ENCODE measurements around the gene USP49. TPM values are rescaled to one million over a fixed set of nuclear protein-coding genes. Genes with fewer than 3 reads are reported as not detected.
A peak's percentile ranks its signal among the peaks of the same experiment; 100 is the strongest.
"Not testable (repeated sequence)": the region's sequence is repeated elsewhere in the genome, so short reads cannot be mapped to it uniquely, and the experiment has no call there.

USP49 gene
- total and polyA plus RNA-seq, 2 donors: 1.1 to 3.0 TPM

DNA sequence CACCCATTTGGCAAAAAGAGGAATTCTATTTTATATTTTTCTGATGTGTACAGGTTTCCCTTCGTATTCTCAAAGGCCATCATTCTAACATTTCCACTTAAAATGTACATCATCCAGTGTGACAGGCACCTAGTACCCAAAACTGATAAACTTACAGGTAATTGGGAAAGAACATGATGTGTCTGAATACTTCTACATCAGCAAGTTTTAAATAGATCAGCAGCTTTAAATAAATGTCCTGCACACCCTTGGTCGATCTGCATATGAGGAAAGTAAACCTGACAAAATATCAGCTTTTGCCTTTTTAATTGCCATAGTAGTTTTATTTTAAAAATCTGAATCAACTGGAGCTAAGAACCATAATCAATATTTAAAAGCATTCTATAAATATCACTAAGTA is 81.2 kb downstream of the USP49 start:
- H3K9me3 ChIP-seq (ENCODE audit: control insufficient read depth in 2 of 2, insufficient read depth in 1 of 2, low read length in 1 of 2): no peaks in the 10 kb centered on the region
- H3K27ac ChIP-seq (ENCODE audit: low read depth in 1 of 2, low read length in 1 of 2): no peak overlapping the region
- no peak overlapping the region for H3K4me3 ChIP-seq (ENCODE audit: low read length in 2 of 2)
- DNase-seq (ENCODE audit: low read depth in 6 of 9, low spot score in 9 of 9): no peak
- H3K36me3 ChIP-seq (ENCODE audit: control insufficient read depth in 2 of 2, insufficient read depth in 2 of 2, low read length in 1 of 2): peaks cover 2 to 6% of the 10 kb centered on the region in 2 donors
- H3K27me3 ChIP-seq (ENCODE audit: control insufficient read depth in 2 of 2, insufficient read depth in 1 of 2, low read length in 1 of 2): no peaks in the 10 kb centered on the region
- WGBS: 99% methylated on average over 2 of the region's 2 CpGs
- peaks cover 0 to 4% of the 10 kb centered on the region in 2 donors for H3K4me1 ChIP-seq (ENCODE audit: control insufficient read depth in 2 of 2, insufficient read depth in 2 of 2, low read length in 2 of 2)

DNA sequence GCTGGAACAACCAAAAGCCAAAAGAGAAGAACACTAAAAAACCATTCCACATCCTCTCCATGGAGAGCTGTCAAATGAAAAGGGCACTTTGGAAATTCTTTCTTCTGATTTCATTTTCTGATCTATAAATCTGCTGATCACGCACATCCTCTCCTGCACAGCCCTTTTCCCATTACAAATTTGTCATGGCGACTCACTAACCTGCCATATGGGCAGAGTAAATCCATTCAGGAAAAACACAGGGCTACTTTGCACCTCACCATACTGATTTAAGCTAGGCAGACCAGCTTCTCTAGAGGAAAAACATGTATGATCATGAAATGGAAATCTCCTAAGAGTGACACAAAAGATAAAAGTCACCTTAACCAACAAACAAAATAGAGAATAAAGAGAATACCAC is 81.7 kb downstream of the USP49 start:
- peaks cover 2 to 6% of the 10 kb centered on the region in 2 donors for H3K36me3 ChIP-seq (ENCODE audit: control insufficient read depth in 2 of 2, insufficient read depth in 2 of 2, low read length in 1 of 2)
- no peak overlapping the region for H3K27ac ChIP-seq (ENCODE audit: low read depth in 1 of 2, low read length in 1 of 2)
- no peaks in the 10 kb centered on the region for H3K9me3 ChIP-seq (ENCODE audit: control insufficient read depth in 2 of 2, insufficient read depth in 1 of 2, low read length in 1 of 2)
- no peaks in the 10 kb centered on the region for H3K27me3 ChIP-seq (ENCODE audit: control insufficient read depth in 2 of 2, insufficient read depth in 1 of 2, low read length in 1 of 2)
- peaks cover 0 to 4% of the 10 kb centered on the region in 2 donors for H3K4me1 ChIP-seq (ENCODE audit: control insufficient read depth in 2 of 2, insufficient read depth in 2 of 2, low read length in 2 of 2)
- no peak for DNase-seq (ENCODE audit: low read depth in 6 of 9, low spot score in 9 of 9)
- 97% methylated on average over 2 of the region's 2 CpGs for WGBS
- no peak overlapping the region for H3K4me3 ChIP-seq (ENCODE audit: low read length in 2 of 2)

DNA sequence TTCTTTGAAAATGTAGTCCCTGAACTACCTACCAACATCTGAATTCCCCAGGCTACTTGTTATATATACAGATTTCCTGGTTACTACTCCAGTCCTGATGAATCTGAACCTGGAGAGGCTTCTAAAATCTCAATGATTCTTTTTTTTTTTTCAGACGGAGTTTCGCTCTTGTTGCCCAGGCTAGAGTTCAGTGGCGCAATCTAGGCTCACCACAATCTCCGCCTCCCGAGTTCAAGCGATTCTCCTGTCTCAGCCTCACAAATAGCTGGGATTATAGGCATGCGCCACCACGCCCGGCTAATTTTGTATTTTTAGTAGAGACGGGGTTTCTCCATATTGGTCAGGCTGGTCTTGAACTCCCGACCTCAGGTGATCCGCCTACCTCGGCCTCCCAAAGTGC is 83.2 kb downstream of the USP49 start:
- H3K36me3 ChIP-seq (ENCODE audit: control insufficient read depth in 2 of 2, insufficient read depth in 2 of 2, low read length in 1 of 2); H3K4me3 ChIP-seq (ENCODE audit: low read length in 2 of 2); DNase-seq (ENCODE audit: low read depth in 6 of 9, low spot score in 9 of 9); H3K9me3 ChIP-seq (ENCODE audit: control insufficient read depth in 2 of 2, insufficient read depth in 1 of 2, low read length in 1 of 2); H3K27me3 ChIP-seq (ENCODE audit: control insufficient read depth in 2 of 2, insufficient read depth in 1 of 2, low read length in 1 of 2); H3K4me1 ChIP-seq (ENCODE audit: control insufficient read depth in 2 of 2, insufficient read depth in 2 of 2, low read length in 2 of 2); H3K27ac ChIP-seq (ENCODE audit: low read depth in 1 of 2, low read length in 1 of 2): not testable (repeated sequence)
- 98% methylated on average over 13 of the region's 13 CpGs for WGBS

DNA sequence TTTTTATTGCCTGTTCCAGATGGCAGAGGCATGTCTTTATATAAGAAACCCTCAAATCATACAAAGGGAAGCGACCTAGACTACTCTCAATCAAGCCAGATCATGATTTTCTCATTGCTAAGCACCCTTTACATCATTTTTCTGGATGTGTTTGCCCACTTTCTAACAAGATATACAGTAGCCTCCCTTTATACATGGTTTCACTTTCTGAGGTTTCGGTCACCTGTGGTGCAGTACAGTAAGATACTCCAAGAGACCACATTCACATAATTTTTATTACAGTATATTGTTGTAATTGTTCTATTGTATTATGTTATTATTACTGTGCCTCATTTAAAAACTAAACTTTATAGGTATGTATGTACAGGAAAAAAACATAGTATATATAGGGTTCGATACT is 84.1 kb downstream of the USP49 start:
- Histone ChIP-seq H3K36me3 (ENCODE audit: control insufficient read depth in 2 of 2, insufficient read depth in 2 of 2, low read length in 1 of 2) (peaks cover 7 to 8% of the 10 kb centered on the region in 2 donors), H3K4me3 (ENCODE audit: low read length in 2 of 2) (no peak overlapping the region), H3K4me1 (ENCODE audit: control insufficient read depth in 2 of 2, insufficient read depth in 2 of 2, low read length in 2 of 2) (peaks cover 0 to 4% of the 10 kb centered on the region in 2 donors), H3K27ac (ENCODE audit: low read depth in 1 of 2, low read length in 1 of 2) (no peak overlapping the region), H3K9me3 (ENCODE audit: control insufficient read depth in 2 of 2, insufficient read depth in 1 of 2, low read length in 1 of 2) (no peaks in the 10 kb centered on the region), H3K27me3 (ENCODE audit: control insufficient read depth in 2 of 2, insufficient read depth in 1 of 2, low read length in 1 of 2) (no peaks in the 10 kb centered on the region)
- WGBS: 98% methylated on average over 3 of the region's 3 CpGs
- no peak for DNase-seq (ENCODE audit: low read depth in 6 of 9, low spot score in 9 of 9)

DNA sequence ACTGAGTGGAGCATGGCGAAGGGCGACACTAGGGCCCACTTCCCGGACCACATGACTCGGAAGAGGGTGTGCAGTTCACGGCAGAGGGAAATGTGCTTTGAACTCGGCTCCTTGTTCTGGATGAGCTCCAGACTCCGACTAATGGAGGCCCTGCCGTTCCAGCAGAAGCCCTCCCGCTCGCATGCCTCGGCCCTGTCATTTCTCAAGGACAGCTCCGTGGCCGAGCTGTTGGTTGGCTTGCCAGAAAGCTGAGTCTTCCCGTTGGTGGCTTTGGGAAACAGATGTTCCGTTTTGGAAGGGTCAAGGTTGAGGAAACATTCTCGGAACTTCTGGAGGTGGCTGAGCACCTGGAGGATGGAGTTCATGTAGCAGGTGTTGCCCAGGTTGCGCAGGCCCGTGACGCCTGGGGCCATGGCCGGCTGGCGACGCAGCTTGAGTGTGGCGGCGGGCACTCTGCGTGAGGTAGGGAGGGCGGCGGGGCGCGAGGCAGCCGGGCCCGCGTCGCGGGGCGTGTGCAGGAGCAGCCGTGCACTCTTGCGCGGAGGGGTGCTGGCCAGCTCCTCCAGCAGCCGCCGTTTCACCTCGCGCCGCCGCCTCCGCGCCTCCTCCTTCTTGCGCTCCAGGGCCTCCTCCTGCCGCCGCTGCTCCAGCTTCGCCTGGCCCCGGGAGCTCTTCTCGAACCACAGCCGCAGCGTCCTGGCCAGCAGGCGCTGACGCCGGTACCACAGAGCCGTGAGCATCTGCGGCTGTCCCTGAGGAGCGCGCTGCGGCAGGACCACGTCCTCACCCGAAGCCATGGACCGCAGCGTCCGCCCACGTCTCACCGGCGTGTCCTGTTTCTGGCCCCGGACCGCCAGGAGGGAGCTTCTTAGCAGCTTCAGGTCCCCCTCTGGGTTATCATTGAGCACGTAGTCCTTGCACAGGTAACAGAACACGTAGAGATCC is 89.1 kb downstream of the USP49 start:
- H3K4me1 ChIP-seq (ENCODE audit: control insufficient read depth in 2 of 2, insufficient read depth in 2 of 2, low read length in 2 of 2): no peaks in the 10 kb centered on the region
- no peaks in the 10 kb centered on the region for H3K9me3 ChIP-seq (ENCODE audit: control insufficient read depth in 2 of 2, insufficient read depth in 1 of 2, low read length in 1 of 2)
- H3K4me3 ChIP-seq (ENCODE audit: low read length in 2 of 2): no peak overlapping the region
- H3K27ac ChIP-seq (ENCODE audit: low read depth in 1 of 2, low read length in 1 of 2): no peak overlapping the region
- peaks cover 21 to 36% of the 10 kb centered on the region in 2 donors for H3K36me3 ChIP-seq (ENCODE audit: control insufficient read depth in 2 of 2, insufficient read depth in 2 of 2, low read length in 1 of 2)
- no peak for DNase-seq (ENCODE audit: low read depth in 6 of 9, low spot score in 9 of 9)
- H3K27me3 ChIP-seq (ENCODE audit: control insufficient read depth in 2 of 2, insufficient read depth in 1 of 2, low read length in 1 of 2): no peaks in the 10 kb centered on the region
- 97% methylated on average over 74 of the region's 74 CpGs for WGBS

DNA sequence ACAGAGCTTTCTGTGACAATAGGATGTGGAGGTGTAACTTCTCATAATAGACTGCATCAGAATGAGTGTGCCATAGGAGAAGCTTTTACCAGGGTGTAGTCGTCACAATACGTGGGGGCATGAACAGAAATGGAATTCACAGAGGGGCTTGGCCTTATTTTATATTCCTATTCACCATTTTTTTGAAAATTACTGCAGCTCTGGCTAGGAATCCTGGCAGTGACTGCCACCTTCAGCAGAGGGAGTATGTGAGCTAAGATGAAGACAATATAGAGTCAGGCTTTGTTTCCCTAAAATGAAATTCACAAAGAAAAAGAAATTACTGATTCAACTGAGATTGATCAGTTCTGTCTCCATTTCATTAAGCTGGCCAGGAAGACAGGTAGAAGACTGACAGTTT is 93.8 kb downstream of the USP49 start:
- no peak overlapping the region for H3K4me3 ChIP-seq (ENCODE audit: low read length in 2 of 2)
- WGBS: 97% methylated on average over 2 of the region's 2 CpGs
- H3K36me3 ChIP-seq (ENCODE audit: control insufficient read depth in 2 of 2, insufficient read depth in 2 of 2, low read length in 1 of 2): peaks cover 24 to 53% of the 10 kb centered on the region in 2 donors
- no peaks in the 10 kb centered on the region for H3K9me3 ChIP-seq (ENCODE audit: control insufficient read depth in 2 of 2, insufficient read depth in 1 of 2, low read length in 1 of 2)
- H3K27me3 ChIP-seq (ENCODE audit: control insufficient read depth in 2 of 2, insufficient read depth in 1 of 2, low read length in 1 of 2): no peaks in the 10 kb centered on the region
- H3K27ac ChIP-seq (ENCODE audit: low read depth in 1 of 2, low read length in 1 of 2): no peak overlapping the region
- peak in 1 of 9 donors; percentile 39 for DNase-seq (ENCODE audit: low read depth in 6 of 9, low spot score in 9 of 9)
- no peaks in the 10 kb centered on the region for H3K4me1 ChIP-seq (ENCODE audit: control insufficient read depth in 2 of 2, insufficient read depth in 2 of 2, low read length in 2 of 2)

DNA sequence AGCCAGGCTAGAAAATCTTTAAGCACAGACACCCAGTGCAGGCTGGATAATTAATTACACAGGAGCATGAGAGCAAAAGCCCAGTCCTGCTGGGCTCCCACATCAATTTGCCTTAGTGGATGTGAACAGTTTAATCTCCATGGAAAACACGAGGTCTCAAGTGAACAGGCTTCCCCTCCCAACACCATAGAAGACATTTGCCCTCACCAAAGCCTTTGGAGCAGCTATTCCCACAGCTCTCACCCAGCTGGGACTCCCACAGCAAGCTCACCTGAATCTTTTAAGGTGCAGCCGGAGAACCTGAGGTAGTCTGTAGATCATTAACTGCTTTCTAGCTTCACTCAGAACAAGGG is 95.6 kb downstream of the USP49 start:
- no peak for DNase-seq (ENCODE audit: low read depth in 6 of 9, low spot score in 9 of 9)
- H3K4me3 ChIP-seq (ENCODE audit: low read length in 2 of 2): no peak overlapping the region
- no peaks in the 10 kb centered on the region for H3K4me1 ChIP-seq (ENCODE audit: control insufficient read depth in 2 of 2, insufficient read depth in 2 of 2, low read length in 2 of 2)
- no peaks in the 10 kb centered on the region for H3K9me3 ChIP-seq (ENCODE audit: control insufficient read depth in 2 of 2, insufficient read depth in 1 of 2, low read length in 1 of 2)
- WGBS: 97% methylated on average over 2 of the region's 2 CpGs
- no peaks in the 10 kb centered on the region for H3K27me3 ChIP-seq (ENCODE audit: control insufficient read depth in 2 of 2, insufficient read depth in 1 of 2, low read length in 1 of 2)
- H3K27ac ChIP-seq (ENCODE audit: low read depth in 1 of 2, low read length in 1 of 2): no peak overlapping the region
- peaks cover 14 to 54% of the 10 kb centered on the region in 2 donors for H3K36me3 ChIP-seq (ENCODE audit: control insufficient read depth in 2 of 2, insufficient read depth in 2 of 2, low read length in 1 of 2)

DNA sequence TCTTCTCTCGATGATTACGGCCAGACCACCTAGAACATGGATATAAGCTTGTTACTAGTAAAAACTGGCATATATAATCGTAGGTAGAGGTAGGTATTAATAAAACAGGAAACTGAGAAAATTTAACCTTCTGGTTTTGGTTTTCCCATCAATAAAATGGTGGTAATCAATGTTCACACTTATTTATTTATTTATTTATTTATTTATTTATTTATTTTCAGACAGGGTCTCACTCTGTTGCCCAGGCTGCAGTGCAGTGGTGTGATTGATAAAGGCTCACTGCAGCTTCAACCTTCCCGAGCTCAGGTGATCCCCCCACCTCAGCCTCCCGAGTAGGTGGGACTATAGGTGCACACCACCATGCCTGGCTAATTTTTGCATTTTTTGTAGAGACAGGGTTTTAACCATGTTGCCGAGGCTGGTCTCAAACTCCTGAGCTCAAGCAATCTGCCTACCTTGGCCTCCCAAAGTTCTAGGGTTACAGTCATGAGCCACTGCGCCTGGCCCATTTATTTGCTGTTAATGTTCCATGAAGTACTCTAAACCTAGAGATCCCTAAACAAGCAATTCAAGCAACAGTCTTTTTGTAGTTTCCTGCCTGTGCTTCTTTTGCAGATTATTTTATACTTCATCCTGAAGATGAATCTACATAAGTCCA is 96.1 kb downstream of the USP49 start:
- Histone ChIP-seq H3K27me3 (ENCODE audit: control insufficient read depth in 2 of 2, insufficient read depth in 1 of 2, low read length in 1 of 2) (no peaks in the 10 kb centered on the region), H3K4me3 (ENCODE audit: low read length in 2 of 2) (no peak overlapping the region), H3K27ac (ENCODE audit: low read depth in 1 of 2, low read length in 1 of 2) (no peak overlapping the region), H3K9me3 (ENCODE audit: control insufficient read depth in 2 of 2, insufficient read depth in 1 of 2, low read length in 1 of 2) (no peaks in the 10 kb centered on the region), H3K4me1 (ENCODE audit: control insufficient read depth in 2 of 2, insufficient read depth in 2 of 2, low read length in 2 of 2) (no peaks in the 10 kb centered on the region), H3K36me3 (ENCODE audit: control insufficient read depth in 2 of 2, insufficient read depth in 2 of 2, low read length in 1 of 2) (peaks cover 15 to 50% of the 10 kb centered on the region in 2 donors)
- WGBS: 97% methylated on average over 7 of the region's 7 CpGs
- DNase-seq (ENCODE audit: low read depth in 6 of 9, low spot score in 9 of 9): no peak

DNA sequence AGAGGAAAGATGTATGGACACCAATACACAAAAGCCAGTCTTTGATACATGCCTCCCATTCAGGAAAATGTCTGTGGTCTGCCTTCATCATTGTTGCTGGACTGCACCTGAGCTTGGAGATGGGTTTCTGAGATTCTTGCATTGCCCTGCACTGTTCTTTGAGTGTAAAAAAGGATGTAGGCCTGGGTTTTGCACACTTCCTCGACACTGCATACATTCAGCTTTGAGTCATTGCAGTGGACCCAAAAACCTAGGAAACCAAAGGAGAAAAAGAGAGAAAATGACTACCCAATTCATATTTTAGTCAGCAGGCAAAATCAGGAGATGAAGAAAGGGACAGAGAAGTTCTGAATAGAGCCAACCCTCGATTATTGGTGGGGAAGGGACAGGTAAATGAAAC is 98.7 kb downstream of the USP49 start:
- no peaks in the 10 kb centered on the region for H3K27me3 ChIP-seq (ENCODE audit: control insufficient read depth in 2 of 2, insufficient read depth in 1 of 2, low read length in 1 of 2)
- H3K27ac ChIP-seq (ENCODE audit: low read depth in 1 of 2, low read length in 1 of 2): no peak overlapping the region
- DNase-seq (ENCODE audit: low read depth in 6 of 9, low spot score in 9 of 9): no peak
- no peaks in the 10 kb centered on the region for H3K9me3 ChIP-seq (ENCODE audit: control insufficient read depth in 2 of 2, insufficient read depth in 1 of 2, low read length in 1 of 2)
- no peak overlapping the region for H3K4me3 ChIP-seq (ENCODE audit: low read length in 2 of 2)
- peaks cover 18 to 56% of the 10 kb centered on the region in 2 donors for H3K36me3 ChIP-seq (ENCODE audit: control insufficient read depth in 2 of 2, insufficient read depth in 2 of 2, low read length in 1 of 2)
- 97% methylated on average over 2 of the region's 2 CpGs for WGBS
- no peaks in the 10 kb centered on the region for H3K4me1 ChIP-seq (ENCODE audit: control insufficient read depth in 2 of 2, insufficient read depth in 2 of 2, low read length in 2 of 2)
